ENCODE measurements around the gene MEF2C. TPM values are rescaled to one million over a fixed set of nuclear protein-coding genes. Genes with fewer than 3 reads are reported as not detected.

MEF2C gene
- total RNA-seq, 1 experiment from 2014 or later = 26.5 TPM

DNA sequence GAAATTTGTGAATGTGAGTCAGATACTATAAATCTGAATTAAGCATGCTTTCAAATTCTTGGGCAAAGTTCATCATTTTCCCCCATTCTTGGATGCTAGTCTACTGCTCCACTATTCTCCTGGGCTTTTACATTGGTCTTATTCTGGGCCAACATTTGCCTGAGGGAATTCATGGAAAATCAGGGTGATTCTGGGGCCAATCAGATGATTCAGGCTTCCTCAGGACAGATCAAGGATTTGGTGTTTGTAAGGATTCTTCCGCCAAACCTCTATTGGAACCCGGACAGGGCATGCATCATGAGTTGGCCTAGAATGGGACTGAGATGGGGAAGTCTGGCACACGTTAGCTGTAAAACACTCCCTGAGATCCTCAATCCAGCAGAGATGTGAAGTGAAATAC is 113.8 kb downstream of the MEF2C start:
- DNase-seq (ENCODE audit: extremely low read depth, low read depth) = no peak

DNA sequence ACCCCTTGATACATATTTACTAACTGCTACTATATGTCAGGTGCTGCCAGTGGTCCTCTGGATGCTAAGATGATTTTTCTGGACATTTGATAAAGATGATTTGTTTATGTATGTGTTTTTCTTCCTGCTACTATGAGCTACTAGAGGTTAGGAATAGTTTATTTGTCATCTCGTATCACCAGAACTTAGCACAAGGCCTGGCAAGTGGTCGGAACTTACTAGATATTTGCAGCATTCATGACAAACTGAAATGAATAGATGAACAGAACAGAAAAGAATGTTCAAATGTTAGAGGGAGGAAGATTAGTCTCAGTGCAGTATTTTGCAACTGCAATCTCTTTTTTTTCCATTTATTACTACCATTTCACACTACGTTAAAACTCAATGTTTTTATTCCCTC is 114.6 kb downstream of the MEF2C start:
- no peak for DNase-seq (ENCODE audit: extremely low read depth, low read depth)

DNA sequence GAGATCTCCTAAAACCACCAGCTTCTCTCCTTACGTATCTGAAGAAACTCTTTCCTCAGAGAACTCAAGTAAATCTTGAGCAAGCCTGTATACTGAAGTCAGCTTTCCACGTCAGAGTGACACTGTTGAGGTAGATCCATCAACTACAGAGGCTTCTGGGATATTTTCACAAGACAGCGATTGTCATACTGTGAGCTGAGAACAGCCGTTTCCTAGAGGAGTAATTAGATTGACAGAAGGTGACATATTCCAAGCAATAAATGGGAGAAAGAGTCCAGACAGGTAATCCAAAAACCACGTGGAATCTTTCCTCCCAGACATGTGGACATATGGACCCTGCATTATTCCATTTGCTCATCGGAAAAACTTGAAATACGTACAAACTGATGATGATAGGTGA is 117.2 kb downstream of the MEF2C start:
- no peak for DNase-seq (ENCODE audit: extremely low read depth, low read depth)

DNA sequence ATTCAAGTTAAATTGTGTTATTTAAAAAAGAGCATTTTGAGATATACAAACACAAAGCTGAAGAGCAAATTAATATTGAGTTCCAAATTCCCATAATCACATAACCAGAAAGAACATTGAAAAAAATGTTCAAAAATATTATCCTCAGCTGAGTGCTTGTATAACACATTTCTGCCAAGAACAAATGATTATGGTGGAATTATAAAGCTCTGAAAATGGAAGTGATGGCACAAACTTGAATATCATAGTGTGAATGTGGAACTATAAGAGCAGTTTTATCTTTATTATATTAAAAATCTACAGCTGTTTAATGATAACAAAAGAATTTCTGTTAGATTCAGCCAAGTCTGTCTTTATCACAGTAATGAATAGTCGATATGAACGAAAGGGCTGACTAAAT is 117.8 kb downstream of the MEF2C start:
- DNase-seq (ENCODE audit: extremely low read depth, low read depth) = no peak

DNA sequence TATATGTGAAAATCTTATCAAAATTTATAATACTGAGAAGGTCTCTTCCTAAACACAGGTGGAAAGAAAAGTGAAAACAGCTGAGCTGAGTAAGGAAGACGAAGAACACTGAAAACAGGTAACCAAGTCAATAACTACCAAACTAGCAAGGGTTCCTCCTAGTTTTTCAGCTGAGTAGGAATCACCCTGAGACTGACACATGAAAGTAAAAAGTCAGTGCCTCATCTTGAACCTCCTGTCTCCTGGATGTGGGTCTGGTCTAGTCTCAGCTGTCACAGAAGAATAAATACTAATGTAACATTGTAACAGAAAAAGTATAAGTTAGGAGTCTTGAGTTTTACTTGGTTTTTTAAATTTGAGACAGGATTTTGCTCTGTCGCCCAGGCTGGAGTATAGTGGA is 121.0 kb downstream of the MEF2C start:
- DNase-seq (ENCODE audit: extremely low read depth, low read depth) = no peak

DNA sequence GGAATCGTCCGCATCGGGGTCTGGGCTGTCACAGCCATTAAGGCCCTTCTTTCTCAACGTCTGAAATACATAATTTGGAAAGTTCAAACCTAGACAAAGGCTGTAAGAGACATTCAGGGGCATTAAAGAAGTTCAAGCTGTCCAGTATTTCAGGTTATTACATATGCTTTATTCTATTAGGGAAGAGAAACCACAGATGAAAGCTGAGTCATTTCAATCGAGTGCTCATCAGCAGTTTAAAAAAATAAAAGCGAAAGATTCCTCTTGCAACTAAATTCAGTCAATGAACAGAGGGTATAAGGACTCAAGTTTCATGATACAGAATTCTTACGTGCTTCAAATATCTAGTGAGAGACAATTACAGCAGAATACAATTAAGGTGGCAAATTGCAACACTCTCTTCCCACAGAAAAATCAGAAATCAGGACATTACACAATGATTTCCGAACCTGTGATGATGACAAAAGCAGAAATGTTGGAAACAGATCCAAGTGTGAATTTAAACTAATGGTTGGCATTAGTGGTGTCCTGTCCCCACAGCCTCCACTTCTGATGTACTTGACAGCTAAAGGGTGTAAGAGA is 121.6 kb downstream of the MEF2C start:
- DNase-seq (ENCODE audit: extremely low read depth, low read depth) = peak; percentile 72

DNA sequence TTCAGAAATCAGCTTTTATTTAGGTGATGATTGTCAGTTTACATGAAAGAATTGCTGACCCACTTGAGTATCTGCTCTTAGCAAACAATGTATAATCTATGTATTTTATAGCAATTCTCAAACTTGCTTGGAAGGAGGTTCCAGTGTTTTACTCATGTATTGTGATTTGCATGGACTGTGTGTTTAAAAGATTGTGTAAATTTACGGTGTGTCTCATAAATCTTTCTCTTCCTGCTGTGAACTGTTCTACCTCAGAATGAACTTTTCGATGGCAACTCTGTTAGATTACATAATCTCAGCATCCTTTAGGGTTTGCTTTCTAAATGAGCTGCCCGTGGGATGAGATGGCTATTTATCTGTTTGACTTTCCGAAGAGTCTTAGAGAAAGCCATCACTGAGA is 122.5 kb downstream of the MEF2C start:
- DNase-seq (ENCODE audit: extremely low read depth, low read depth) = peak; percentile 47

DNA sequence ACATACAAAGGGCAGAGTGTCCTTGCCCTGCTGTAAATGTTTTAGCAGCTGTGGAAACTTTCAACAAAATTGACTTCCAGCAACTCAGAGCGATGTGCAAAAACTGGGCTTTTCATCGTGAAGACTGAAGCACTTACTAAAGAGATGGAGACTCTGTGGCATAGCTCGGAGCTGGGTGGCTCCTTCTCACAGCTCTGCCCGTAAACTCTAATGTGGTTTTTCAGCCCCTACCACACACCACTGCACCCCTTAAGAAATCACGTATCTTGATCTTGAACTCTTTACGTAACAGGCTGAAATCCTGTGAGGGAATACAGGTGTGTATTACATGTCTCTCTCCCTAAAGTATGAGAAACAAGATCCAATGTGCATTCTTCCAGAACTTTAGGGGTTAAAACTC is 124.4 kb downstream of the MEF2C start:
- no peak for DNase-seq (ENCODE audit: extremely low read depth, low read depth)

DNA sequence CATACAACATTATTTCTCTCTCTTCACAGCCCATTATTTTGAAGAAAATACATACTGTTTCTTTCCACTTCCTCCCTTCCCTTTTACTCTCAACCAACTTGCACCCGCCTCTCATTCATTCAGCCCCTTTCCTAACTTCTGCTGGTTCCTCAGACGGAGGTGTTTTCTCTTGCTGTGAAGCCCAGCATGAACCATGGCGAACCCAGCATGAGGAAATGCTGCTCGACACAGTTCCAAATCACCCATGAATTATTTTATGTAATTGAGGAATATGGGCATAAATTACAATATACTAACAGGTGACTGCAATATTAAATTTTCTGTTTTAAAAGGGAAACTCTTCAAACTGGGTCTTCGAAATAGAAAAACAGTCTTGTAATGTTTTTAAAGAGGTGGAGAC is 124.8 kb downstream of the MEF2C start:
- DNase-seq (ENCODE audit: extremely low read depth, low read depth) = no peak

DNA sequence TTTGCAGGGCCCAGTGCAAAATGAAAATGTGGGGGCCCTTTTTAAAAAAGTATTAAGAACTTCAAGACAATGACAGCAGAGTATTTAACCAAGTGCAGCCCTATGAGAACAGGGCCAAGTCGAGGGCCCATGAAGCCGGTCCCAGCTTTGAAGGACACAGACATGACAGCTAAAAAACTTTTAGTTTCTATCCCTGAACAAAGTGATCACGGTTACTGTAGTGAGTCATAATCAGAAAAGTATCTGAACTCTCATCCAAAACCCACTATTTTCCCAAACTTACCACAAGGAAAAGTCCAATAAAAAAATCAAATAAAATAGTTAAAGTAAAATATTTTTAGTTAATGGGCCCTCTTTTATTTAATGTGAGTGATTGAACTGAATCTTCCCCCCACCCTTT is 126.0 kb downstream of the MEF2C start:
- DNase-seq (ENCODE audit: extremely low read depth, low read depth) = no peak

DNA sequence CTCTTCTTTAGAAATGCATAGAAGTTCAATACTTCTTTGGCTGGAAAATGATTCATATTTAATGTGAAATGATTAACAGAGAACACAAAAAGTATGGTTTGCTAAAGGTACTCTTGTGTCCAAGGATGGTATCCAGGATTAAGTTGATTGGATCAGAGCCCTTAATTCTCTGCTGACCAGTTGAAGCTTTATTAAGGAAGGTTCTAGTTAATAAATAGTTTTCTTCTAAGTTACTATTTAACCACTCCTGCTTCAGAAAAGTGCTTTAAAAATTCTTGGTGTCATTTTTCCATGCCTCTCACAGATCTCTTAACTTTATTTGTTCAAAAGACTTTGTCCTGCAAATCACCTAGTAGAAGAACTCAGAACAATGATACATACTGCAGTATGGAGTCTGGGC is 134.3 kb downstream of the MEF2C start:
- no peak for DNase-seq (ENCODE audit: extremely low read depth, low read depth)

DNA sequence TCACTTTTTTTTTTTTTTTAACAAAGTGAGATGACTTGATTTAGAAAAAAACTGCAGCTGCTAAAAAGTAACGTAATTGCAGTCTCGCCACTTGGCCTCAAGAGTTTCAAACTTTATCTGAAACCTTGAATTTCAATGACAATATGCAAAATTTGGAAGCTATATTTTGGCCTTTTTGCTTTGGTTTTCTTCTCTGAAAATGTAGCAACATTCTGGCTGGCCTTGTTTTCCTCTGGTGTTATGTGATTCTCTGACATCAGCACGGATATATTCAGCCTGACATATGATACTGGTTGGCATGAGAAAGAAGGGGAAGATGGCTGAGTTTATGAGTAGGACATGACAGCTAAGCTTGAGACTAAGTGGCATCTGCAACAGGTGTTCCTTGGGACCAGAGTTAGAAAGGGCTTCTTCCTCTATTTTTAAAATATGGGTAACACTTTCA is 136.5 kb downstream of the MEF2C start:
- no peak for DNase-seq (ENCODE audit: extremely low read depth, low read depth)

DNA sequence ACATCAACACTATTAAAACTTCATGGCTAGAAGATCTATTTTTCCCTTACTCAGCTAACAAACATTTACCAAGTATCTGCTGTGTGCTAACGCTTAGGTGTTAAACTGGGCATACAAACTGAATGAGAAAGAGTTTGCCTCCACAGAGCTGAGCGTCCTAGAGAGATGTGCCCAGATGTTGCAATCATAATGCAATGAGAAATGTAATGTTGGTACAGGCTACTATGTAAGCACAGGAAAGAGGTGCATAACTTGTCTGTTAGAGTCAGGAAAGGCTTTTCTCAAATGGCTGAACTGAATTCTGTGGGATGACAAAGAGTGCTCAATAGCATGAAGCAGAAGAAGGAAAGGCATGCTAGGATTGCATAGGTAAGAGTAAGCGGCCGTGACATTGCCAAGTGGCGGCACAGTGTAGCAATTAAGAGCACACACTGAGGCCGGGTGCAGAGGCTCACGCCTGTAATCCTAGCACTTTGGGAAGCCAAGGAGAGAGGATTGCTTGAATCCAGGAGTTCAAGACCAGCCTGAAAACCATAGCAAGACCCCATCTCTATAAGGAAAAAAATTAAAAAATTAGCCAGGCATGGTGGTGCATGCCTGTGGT is 137.8 kb downstream of the MEF2C start:
- DNase-seq (ENCODE audit: extremely low read depth, low read depth) = peak; percentile 99

DNA sequence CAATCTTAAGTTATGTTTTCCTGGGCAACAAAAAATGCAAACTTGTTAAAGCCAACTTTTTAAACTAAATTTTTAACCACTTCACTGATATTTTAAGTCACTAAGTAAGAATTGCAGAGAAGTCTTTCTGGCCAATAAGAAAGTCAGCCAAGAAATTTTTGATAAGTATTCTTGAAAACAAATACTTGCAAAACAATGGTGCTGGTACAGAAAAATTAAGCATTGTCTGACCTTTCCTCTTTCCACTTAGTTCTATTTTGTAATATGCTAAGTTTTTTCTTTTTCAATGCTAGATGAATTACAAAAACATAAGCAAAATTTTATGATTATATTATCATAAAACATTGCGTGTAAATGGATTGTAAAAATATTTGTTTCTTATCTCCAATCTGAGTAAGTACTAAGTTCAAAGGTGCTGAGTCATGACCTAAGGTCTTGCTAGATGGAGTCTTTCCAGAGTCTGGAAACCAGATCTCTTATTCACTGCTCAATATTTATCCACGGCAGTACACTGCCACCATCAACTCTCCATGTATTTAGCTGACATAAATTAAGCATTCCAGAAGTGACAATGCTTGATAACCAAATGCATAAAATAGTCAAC is 139.7 kb downstream of the MEF2C start:
- DNase-seq (ENCODE audit: extremely low read depth, low read depth) = peak; percentile 75

DNA sequence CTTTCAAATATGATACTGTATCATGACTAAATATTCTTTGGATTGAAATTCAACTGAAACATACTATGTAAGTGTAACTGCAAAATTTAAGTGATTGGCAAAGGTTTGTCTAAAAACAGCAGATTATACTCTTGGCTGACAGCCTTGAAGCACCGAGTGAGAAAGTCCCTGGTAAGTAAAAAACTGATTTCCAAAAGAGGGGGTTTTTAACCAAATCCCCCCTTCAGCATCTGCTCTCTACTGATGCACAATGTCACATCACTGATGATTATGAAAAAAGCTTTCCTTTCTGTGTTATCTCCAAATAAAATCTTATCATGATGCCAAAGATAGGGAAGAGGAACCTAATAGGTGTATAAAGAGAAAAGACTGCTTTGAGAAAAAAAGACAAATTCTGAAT is 141.0 kb downstream of the MEF2C start:
- no peak for DNase-seq (ENCODE audit: extremely low read depth, low read depth)

DNA sequence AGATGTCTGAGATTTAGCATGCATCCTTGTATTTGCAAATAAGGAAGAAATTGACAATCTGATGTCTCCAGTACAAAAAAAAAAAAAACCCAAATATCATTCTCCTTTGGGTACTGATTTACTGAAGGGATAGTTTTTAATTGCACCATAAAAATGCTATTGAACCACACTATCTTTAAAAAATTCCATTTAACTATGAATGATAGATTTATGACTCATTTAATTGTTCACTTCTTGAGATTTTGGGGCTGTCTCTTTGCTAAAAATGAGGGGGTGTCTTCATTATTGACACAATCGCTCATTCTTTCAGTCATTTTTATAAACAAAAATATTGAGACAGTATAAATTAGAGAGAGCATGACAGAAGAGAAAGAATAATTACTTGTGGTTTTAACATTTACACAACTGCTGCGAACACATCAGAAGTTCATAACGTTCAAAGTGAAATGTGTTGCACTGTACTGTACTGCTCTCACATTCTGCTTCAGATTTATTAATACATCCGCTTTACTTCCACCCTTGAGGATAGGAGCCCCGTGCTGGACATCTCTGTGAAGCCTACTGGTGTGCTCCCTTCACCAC is 142.3 kb downstream of the MEF2C start:
- DNase-seq (ENCODE audit: extremely low read depth, low read depth) = no peak

DNA sequence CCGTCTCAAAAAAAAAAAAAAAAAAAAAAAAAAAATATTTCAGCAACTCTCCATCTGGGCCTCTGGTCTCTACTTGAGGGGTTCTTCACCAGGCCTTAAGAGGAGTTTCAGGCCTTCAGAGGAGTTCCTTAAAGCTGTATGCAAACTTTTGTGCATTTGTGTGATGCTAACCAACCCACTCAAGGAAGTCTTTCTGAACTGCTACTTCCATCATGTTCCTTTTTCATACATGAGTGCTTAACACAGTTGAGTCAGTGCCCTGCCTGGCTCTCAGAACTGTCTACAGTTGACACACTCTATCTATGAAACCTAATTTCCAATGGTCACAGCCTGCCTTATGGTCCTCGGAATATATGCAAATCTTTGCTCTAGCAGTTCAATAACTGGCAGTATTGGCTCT is 146.5 kb downstream of the MEF2C start:
- DNase-seq (ENCODE audit: extremely low read depth, low read depth) = no peak

DNA sequence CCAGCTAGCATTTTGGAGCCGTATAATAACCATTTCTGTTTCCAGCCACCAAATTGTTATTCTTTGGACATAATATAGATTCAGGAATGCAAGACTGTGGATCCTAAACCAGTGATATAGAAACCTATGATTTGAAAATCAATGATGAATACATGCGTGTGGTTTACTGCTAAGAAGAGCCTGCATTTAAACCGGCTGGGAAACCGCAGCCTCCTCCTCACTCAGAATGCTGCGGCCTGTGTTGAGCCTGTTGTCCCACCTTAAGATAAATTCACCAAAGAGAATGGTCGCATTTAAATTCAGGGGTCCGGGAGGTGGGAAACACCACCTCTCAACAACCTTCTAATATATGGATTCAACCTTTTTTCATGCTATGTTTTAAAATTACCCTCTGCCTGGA is 148.0 kb downstream of the MEF2C start:
- no peak for DNase-seq (ENCODE audit: extremely low read depth, low read depth)

DNA sequence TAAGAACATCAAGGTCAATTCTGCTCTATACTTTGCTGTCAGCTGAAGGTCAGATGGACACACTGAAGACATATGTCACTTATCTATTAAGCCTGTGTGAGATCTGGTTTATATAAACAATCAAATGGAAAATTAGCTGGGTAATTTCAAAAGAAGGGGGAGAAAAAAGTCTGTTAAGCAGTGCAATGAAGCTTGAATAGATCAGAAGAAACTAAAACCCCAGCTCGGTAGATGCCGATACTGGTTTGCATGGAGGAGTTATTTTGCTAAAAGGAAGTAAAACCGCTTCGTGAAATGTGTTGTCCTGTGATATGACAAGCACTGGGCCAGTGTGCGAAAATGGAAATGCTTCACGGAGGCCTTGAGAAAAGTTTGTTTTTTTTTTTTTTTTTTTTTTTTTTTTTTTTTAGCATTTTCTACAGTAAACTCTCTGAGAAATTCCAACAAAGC is 148.8 kb downstream of the MEF2C start:
- DNase-seq (ENCODE audit: extremely low read depth, low read depth) = no peak

DNA sequence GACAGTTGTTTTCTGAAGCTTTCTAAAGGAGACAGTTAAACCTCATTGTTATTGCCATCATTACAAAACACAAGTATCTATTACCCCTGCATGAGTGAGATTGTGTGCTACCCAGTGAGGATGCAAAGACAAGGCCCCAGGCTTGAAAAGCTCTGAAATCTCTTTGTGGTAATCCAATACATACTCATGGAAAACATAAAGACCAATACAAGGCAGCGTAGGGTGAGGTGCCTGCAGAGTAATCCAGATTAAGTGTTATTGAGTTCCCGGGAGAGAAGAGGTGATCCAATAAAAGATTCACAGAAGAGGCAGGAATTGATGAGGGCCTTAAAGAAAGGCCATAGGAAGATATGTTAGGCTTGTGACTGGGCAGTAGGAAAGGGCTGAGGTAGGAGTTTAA is 150.1 kb downstream of the MEF2C start:
- no peak for DNase-seq (ENCODE audit: extremely low read depth, low read depth)

DNA sequence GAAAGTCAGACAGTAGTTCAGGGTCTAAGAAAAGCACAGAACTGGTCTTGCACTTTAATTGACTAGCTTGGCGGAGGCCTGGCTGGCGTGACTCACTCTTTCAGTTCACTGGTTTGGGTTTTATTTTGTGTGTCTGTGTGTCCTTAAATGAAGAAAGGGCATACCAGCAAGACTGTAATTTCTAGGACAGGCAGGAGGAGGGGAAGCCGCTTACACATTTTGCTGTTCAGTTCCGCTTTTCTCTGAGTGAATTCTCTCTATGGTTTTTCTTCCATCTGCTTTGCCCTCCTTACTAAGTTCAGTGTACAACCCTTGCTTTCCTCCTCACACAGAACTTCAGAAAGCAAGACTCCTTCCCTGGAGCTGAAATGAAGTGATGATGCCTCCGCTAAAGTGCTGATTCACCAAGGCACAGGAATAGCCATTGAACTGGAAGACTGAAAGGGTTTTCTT is 150.8 kb downstream of the MEF2C start:
- no peak for DNase-seq (ENCODE audit: extremely low read depth, low read depth)

DNA sequence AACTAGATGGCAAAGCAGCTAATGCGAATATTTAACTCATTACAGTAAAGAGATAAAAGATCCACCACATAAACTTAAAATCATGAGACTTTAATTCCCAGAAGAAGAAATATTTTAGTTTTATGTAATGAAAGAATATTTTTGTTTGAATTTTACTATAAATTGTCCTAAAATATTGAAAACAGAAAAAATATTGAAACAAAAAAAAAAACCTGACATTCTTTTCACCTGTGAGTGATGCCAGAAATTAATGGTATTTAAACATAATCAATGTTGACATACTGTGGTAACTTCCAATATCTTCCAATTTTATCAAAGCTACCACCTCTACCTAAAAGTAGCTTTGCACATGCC is 153.2 kb downstream of the MEF2C start:
- no peak for DNase-seq (ENCODE audit: extremely low read depth, low read depth)

Measured in NCI-H460 (cell line).